GM21423 (cell line): ENCODE results near the gene MC3R.
"Not testable (repeated sequence)": the region's sequence is repeated elsewhere in the genome, so short reads cannot be mapped to it uniquely, and the experiment has no call there.

Experiments used
- ATAC-seq: cut with Tn5 transposase; IDR thresholded peaks from one replicate; pipeline ENCODE4 v1.9.1; 2021; ENCODE audit warnings: mild to moderate bottlenecking, moderate library complexity; ENCODE audit not compliant: unreplicated experiment

The MC3R gene

GRCh38 chr20:56247954-56248782 is at the start of gene MC3R:
MC3R (plus strand) TSS chr20:56248732; CDS start chr20:56248844, 112 bp downstream.
- no peak for ATAC-seq

- ATAC-seq = no peak
These were observed 48.1 kb upstream of the MC3R start for GRCh38 chr20:56200456-56200855.

- ATAC-seq = no peak
These were observed 45.9 kb upstream of the MC3R start for GRCh38 chr20:56202493-56203077.

- ATAC-seq = no peak
These were observed 44.3 kb upstream of the MC3R start for GRCh38 chr20:56204206-56204605.

- no peak for ATAC-seq
These were observed 43.2 kb upstream of the MC3R start for GRCh38 chr20:56205346-56205745.

- no peak for ATAC-seq
These were observed 40.9 kb upstream of the MC3R start for GRCh38 chr20:56207656-56208055.

GRCh38 chr20:56208121-56208520 is 40.4 kb upstream of the MC3R start:
- no peak for ATAC-seq

GRCh38 chr20:56211051-56211450 is 37.5 kb upstream of the MC3R start:
- ATAC-seq = no peak

- no peak for ATAC-seq
These were observed 36.4 kb upstream of the MC3R start for GRCh38 chr20:56212091-56212490.

GRCh38 chr20:56213321-56213720 is 35.2 kb upstream of the MC3R start:
- ATAC-seq = no peak

GRCh38 chr20:56215115-56215514 is 33.4 kb upstream of the MC3R start:
- ATAC-seq = no peak

GRCh38 chr20:56217829-56218228 is 30.7 kb upstream of the MC3R start:
- no peak for ATAC-seq

GRCh38 chr20:56221186-56221585 is 27.3 kb upstream of the MC3R start:
- ATAC-seq = not testable (repeated sequence)

- ATAC-seq = no peak
These were observed 26.3 kb upstream of the MC3R start for GRCh38 chr20:56222201-56222600.

- ATAC-seq = no peak
These were observed 25.6 kb upstream of the MC3R start for GRCh38 chr20:56222945-56223344.

GRCh38 chr20:56223352-56223751 is 25.2 kb upstream of the MC3R start:
- no peak for ATAC-seq

- ATAC-seq = no peak
These were observed 20.5 kb upstream of the MC3R start for GRCh38 chr20:56228021-56228420.

GRCh38 chr20:56229812-56230211 is 18.7 kb upstream of the MC3R start:
- no peak for ATAC-seq

- ATAC-seq = no peak
These were observed 14.4 kb upstream of the MC3R start for GRCh38 chr20:56234110-56234509.

GRCh38 chr20:56237335-56237734 is 11.2 kb upstream of the MC3R start:
- ATAC-seq = no peak

GRCh38 chr20:56244259-56244658 is 4.3 kb upstream of the MC3R start:
- ATAC-seq = no peak

GRCh38 chr20:56245761-56246160 is 2.8 kb upstream of the MC3R start:
- no peak for ATAC-seq
